A673 (cell line): ENCODE data around the gene CRB2. TPM values are rescaled to one million over a fixed set of nuclear protein-coding genes. Genes with fewer than 3 reads are reported as not detected.

Experiments used
- BruUV-seq: library from RNA; stranded (reverse); fragments of 400-500 nt; replicated peaks from 2 replicates; lab custom pipeline; 2021; lab: Mats Ljungman, UMichigan
- CTCF ChIA-PET: fragments of 300-600 bp; sonication (Branson Sonifier 250); formaldehyde crosslinking; loops from one replicate; lab custom pipeline; 2022; ENCODE audit warnings: antibody characterized with exemption; lab: Charles Lee
- POLR2A ChIA-PET: fragments of 300-600 bp; sonication (Branson Sonifier 250); formaldehyde crosslinking; loops from one replicate; lab custom pipeline; 2022; ENCODE audit warnings: antibody characterized with exemption; ENCODE audit not compliant: low non-redundant PET; lab: Charles Lee
- DNase-seq: peaks from one replicate; pipeline ENCODE4 v3.0.0-alpha.2; 2015; ENCODE audit warnings: low spot score
- H3K27ac ChIP-seq: fragments of 200-600 bp; sonication (generic); 2 replicates; pipeline ENCODE4 v1.5.1; 2016; ENCODE audit warnings: mixed run types, low read depth, mild to moderate bottlenecking, mixed read lengths, antibody characterized with exemption, low read length; ENCODE audit not compliant: poor library complexity, severe bottlenecking
- H3K27me3 ChIP-seq: fragments of 200-600 bp; sonication (generic); replicated peaks from 2 replicates; pipeline ENCODE4 v1.6.1; 2017; ENCODE audit warnings: mixed run types, low read depth, mild to moderate bottlenecking, mixed read lengths, antibody characterized with exemption, low read length; ENCODE audit not compliant: insufficient read depth, poor library complexity
- H3K36me3 ChIP-seq: fragments of 200-600 bp; sonication (generic); 2 replicates; pipeline ENCODE4 v1.6.1; 2016; ENCODE audit warnings: mixed run types, mild to moderate bottlenecking, mixed read lengths, antibody characterized with exemption, low read length; ENCODE audit not compliant: insufficient read depth, poor library complexity, severe bottlenecking
- H3K4me1 ChIP-seq: fragments of 200-600 bp; sonication (generic); 2 replicates; pipeline ENCODE4 v1.6.1; 2017; ENCODE audit warnings: mixed run types, mild to moderate bottlenecking, mixed read lengths, antibody characterized with exemption, low read length; ENCODE audit not compliant: insufficient read depth, poor library complexity, severe bottlenecking
- H3K4me3 ChIP-seq: fragments of 200-600 bp; sonication (generic); 2 replicates; pipeline ENCODE4 v1.5.1; 2016; ENCODE audit warnings: low read depth, mixed run types, mild to moderate bottlenecking, mixed read lengths, low read length; ENCODE audit not compliant: poor library complexity, severe bottlenecking
- H3K9me3 ChIP-seq: fragments of 200-600 bp; sonication (generic); 2 replicates; pipeline ENCODE4 v1.6.1; 2016; ENCODE audit warnings: mixed run types, low read depth, mild to moderate bottlenecking, mixed read lengths, antibody characterized with exemption, low read length; ENCODE audit not compliant: poor library complexity, severe bottlenecking
- CTCF ChIP-seq: fragments of 300-800, 200-600 bp; sonication (generic); conservative IDR thresholded peaks from 2 replicates; pipeline ENCODE4 v1.5.1; 2017; ENCODE audit warnings: low read depth, mild to moderate bottlenecking, antibody characterized with exemption, low read length, moderate library complexity, mixed read lengths
- EZH2 ChIP-seq: fragments of 200-600 bp; sonication (generic); IDR thresholded peaks from 2 replicates; pipeline ENCODE4 v1.6.1; 2017; ENCODE audit warnings: borderline replicate concordance, low read depth, mild to moderate bottlenecking, mixed read lengths, antibody characterized with exemption, low read length; ENCODE audit not compliant: poor library complexity, severe bottlenecking
- intact Hi-C: fragments of 100-400 bp; cut with micrococcal nuclease; formaldehyde crosslinking; loops from one replicate; pipeline ENCODE4 v1.10.0; 2022; ENCODE audit not compliant: unreplicated experiment
- total RNA-seq: library from RNA; stranded (reverse); gene quantifications from 2 replicates; pipeline ENCODE4 v1.2.3, GENCODE V29; 2021

CRB2 gene
- total RNA-seq, 1 experiment from 2014 or later = 0.47 TPM

- no peak for TF ChIP-seq CTCF
- no peak for TF ChIP-seq EZH2
- Histone ChIP-seq H3K9me3 (no peaks in the 10 kb centered on the region), H3K27me3 (no peaks in the 10 kb centered on the region), H3K4me1 (peaks cover 8% of the 10 kb centered on the region), H3K4me3 (no peak overlapping the region), H3K27ac (no peak overlapping the region), H3K36me3 (no peaks in the 10 kb centered on the region)
- CTCF ChIA-PET = no interaction called here
- POLR2A ChIA-PET = no interaction called here
- intact Hi-C loops = no loop called here
- no TSS peak for BruUV-seq
- DNase-seq = no peak
Observed at GRCh38 chr9:123357743-123358059, 1.7 kb downstream of the CRB2 start.

- no peaks in the 10 kb centered on the region for H3K36me3 ChIP-seq
- no peaks in the 10 kb centered on the region for H3K9me3 ChIP-seq
- ChIA-PET CTCF (no interaction called here), POLR2A (no interaction called here)
- no peak for TF ChIP-seq CTCF
- no peak for TF ChIP-seq EZH2
- H3K27ac ChIP-seq = no peak overlapping the region
- DNase-seq = no peak
- H3K4me3 ChIP-seq = no peak overlapping the region
- no TSS peak for BruUV-seq
- H3K4me1 ChIP-seq = peaks cover 8% of the 10 kb centered on the region
- intact Hi-C loops = no loop called here
- no peaks in the 10 kb centered on the region for H3K27me3 ChIP-seq
Observed at GRCh38 chr9:123358181-123358905, 2.3 kb downstream of the CRB2 start.

GRCh38 chr9:123359106-123359505, 3.1 kb downstream of the CRB2 start:
- intact Hi-C loops = no loop called here
- CTCF ChIA-PET = no interaction called here
- no peaks in the 10 kb centered on the region for H3K36me3 ChIP-seq
- no peak overlapping the region for H3K27ac ChIP-seq
- H3K4me3 ChIP-seq = no peak overlapping the region
- BruUV-seq = no TSS peak
- TF ChIP-seq CTCF = no peak
- no peak for TF ChIP-seq EZH2
- no peaks in the 10 kb centered on the region for H3K27me3 ChIP-seq
- peaks cover 8% of the 10 kb centered on the region for H3K4me1 ChIP-seq
- no peaks in the 10 kb centered on the region for H3K9me3 ChIP-seq
- POLR2A ChIA-PET = no interaction called here
- no peak for DNase-seq
